NT2/D1 (cell line): ENCODE data around the gene MOBP.

Experiments used
- SUZ12 ChIP-seq: IDR thresholded peaks from 2 replicates; pipeline ENCODE4 v1.6.1; 2011; ENCODE audit not compliant: insufficient read length, insufficient read depth; ENCODE audit errors: extremely low read depth
- YY1 ChIP-seq: IDR thresholded peaks from 2 replicates; pipeline ENCODE4 v1.6.1; 2011; ENCODE audit not compliant: insufficient read length, insufficient read depth
- ZNF274 ChIP-seq: IDR thresholded peaks from 2 replicates; pipeline ENCODE4 v1.6.1; 2011; ENCODE audit warnings: mild to moderate bottlenecking, low read depth, low read length

DNA sequence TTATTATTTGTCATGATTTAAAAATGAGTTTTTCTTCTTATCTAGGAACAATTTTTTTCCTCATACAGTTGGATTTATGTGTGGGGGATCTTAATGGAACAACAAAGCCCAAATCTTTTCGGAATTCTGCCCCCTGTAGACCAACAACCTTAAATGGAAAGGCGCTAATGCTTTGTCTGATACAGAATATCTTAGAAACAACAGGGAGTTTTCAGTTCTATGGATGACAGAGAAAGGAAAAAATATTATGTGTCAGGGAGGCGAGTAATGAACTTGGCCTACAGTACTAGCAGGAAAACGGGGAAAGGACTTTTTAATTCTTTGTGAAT lies 592 bp downstream of the MOBP start:
- TF ChIP-seq YY1: no peak
- no peak for TF ChIP-seq ZNF274
- TF ChIP-seq SUZ12: no peak
